Epidermal melanocyte (primary cell): ENCODE results near the gene EME1.
"Not testable (repeated sequence)": the region's sequence is repeated elsewhere in the genome, so short reads cannot be mapped to it uniquely, and the experiment has no call there.

Experiments used
- DNase-seq: peaks from one replicate; pipeline ENCODE4 v3.0.0; 2011; ENCODE audit warnings: low spot score; ENCODE audit not compliant: insufficient read length

Gene EME1

DNA sequence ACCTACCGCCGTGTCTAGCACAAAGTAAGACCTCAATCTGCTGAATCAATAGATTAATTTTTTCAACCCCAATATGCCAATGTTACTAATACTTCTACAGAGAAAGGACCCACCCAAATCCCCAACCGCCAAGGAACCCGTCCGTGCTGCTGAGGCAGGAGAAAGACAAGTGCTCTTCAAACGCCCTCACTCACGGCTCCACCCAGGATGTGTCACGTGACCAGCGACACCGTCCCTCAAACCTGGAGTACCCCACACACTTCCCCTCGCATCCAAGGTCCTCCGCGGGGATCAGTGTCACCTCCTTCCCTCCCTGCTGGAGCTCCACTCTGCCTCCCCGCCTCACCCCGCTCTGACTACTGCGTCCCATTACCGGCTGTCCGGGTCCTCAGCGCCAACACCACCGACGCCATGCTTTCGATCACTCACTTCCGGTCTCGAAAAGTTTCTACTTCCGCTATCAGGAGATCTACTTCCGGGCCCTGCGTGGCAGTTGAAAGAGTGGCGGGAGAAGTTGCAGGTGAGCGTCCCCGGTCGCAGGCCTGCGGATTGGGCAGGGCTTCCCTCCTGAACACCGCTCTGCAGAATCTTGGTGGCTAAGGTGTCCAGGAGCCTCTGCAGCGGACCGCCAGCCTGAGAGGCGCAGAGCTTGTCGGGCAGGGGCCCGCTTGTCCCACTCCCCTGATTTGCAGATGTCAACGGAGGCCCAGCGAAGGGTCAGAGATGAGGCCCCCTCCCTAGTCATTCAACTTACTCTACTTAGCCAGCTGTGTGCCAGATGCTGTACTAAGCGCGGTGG is at the start of gene EME1, which contains the start of gene MRPL27:
Gene EME1, plus strand, starts transcription at position 472 of the 799 bp plus-strand sequence. CDS start 1,980 bp downstream, outside the sequence.
Gene MRPL27, minus strand, starts transcription at position 427 of the 799 bp plus-strand sequence. Its CDS starts 14 bp downstream, at position 413.
- DNase-seq, result peak; percentile 92

DNA sequence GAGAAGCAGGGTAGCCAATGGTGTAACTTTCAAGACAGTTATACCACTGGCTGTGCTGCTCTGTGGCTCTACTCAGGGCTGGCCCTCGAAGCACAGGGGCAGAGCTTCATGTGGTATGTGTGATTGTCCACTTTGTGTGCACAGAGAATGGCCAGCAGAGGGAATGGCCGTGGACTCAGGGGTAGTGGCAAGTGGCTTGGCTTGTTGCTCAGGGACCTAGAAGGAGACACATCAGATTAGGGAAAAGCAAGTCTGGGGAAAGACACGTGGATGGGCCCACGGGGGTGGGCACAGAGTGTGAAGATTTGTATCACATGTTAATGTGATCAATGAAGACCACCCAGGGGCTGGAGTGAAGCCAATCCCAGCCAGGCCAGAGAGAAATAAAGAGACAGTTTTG is 47.1 kb upstream of the EME1 start:
- no peak for DNase-seq

- no peak for DNase-seq
Observed at GRCh38 chr17:50326831-50327364, 46.1 kb upstream of the EME1 start.

- DNase-seq, result no peak
Observed at GRCh38 chr17:50328363-50329325, 44.4 kb upstream of the EME1 start.

DNA sequence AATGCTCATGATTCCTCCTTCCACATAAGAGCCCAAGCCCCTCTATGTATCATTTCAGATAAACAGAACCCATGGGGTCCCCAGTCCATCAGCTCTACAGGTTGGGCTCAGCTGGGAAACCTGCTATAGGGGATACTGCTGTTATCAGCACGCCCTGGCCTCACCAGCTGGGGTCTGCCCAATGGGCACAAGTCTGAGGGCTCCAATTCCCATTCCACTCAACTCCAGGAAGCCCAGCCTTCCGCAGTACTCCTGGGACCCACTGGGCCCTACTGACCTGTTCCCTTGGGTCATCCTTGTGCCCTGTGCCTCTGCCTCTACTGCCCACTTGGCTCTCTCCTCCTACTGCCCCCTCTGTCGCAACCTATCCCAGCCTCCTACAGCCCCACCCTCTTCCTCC is 43.3 kb upstream of the EME1 start:
- no peak for DNase-seq

DNA sequence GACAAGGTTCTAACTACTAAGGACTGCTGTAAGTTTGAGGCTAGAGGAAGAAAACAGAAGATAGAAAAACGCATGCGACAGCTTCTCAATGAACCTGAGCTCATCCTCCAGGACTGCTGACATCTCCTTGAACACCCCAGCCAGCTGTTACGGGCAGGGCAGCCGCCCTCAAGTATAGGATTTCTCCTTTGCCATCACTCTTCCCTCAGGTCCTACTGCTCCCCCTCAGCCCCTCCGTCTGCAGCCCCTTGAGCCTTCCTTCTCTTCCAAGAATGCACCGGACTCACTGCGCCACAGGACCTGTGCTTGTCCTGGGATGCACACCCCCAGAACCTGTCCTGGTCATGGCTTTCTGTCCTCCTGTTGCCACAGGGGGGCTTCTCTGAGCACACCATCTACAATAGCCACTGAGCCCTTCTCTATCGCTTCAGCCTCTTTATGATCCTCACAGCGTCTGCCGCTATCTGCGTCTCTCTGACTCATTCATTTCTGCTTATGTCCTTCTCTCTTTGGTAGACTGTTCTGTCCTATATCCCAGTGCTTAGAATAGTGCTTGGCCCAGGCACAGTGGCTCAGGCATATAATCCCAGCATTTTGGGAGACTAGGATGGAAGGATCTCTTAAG is 42.8 kb upstream of the EME1 start:
- no peak for DNase-seq

DNA sequence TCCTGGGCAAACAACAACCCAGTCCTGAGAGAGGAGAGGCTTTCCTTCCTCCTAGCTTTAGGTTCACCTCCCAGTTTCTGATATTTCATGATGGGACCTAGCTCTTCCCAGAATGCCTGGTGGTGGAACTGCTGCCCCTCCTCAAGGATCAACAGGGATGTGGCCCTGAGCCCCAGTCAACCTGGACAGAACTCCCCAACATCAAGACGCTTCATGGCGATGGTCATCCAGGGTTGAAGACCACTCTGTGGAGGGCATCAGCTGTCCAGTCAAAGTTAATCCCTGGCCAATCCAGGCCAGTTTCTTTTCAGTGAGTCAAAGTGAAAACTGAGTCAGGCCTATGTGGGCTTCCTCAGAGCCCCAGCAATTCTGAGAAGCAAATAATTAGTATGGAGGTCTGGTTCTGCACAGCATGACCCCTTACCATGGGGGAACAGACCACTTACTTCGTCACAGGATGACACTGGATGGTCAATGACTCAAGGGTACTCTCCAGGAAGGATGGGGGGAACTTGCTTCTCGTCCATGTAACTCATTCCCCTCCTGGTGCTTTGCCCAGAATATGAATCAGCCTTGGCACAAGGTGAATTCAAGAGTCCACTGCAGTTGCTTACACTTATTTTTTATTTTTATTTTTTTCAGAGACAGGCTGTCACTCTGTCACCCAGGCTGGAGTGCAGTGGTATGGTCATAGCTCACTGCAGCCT is 41.8 kb upstream of the EME1 start:
- no peak for DNase-seq

- no peak for DNase-seq
Observed at GRCh38 chr17:50332196-50332595, 40.8 kb upstream of the EME1 start.

DNA sequence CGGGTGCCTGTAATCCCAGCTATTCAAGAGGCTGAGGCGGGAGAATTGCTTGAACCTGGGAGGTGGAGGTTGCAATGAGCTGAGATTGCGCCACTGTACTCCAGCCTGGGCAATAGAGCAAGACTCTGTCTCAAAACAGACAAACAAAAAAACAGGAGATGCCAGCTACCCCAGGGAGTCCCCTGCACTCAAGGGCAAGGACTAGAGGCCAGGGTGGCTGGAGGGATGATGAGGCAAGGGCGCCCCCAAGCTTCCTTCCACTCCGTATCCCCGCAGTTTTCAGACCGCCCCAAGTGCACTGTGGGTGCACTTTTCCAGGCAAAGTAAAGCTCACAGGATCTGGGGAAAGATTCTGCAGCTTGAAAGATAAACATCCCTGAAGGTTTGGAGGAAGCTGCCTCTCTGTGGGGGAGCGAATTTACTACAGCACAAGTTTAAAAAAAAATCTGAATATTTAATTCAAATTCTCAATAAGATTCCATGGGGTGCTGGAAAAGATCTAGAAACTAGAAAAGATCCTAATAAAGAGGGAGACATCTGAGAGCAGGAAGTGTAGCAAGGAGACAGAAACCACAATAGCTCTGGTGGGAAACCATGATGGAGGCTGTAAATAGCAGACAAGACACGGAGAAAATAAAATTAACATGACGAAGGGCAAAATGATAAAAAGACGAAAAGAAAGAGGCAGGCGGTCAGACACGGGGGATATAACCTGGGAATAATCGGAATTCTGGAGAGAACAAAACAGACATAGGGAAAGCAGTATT is 39.6 kb upstream of the EME1 start:
- DNase-seq, result not testable (repeated sequence)

GRCh38 chr17:50337956-50338355 is 35.1 kb upstream of the EME1 start:
- DNase-seq, result no peak

- DNase-seq, result no peak
Observed at GRCh38 chr17:50338645-50339044, 34.4 kb upstream of the EME1 start.

GRCh38 chr17:50339381-50339780 is 33.6 kb upstream of the EME1 start:
- DNase-seq, result no peak

DNA sequence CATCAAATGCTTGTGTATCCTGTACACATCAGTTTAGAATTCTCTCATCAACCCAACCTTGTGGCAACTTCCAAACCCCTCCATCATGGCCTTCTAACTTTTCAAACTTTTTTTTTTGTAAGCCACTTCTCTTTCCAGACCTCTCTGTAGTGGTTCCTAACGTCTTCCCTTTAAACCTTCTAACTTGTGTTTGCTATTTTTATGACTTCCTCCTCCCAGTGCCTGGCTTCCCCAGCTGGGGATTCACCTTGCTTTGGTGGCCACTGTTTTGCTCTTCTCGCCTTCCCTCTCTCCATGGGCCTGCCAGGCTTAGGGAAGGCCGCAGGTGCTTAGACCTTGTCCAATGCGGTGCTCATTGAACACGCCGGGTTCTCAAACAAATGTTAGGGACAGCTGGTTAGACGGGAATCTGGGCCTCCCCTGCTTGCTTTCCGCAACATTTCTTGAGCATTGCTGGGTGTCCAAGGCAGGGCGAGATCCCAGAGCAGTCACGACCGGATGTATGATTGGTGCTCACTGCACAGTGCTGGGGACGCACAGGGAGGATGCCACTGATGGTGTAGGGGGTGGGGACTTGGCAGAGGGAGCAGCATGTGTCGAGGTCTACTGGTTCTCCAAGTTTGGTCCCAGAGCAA is 28.2 kb upstream of the EME1 start:
- DNase-seq, result no peak

GRCh38 chr17:50345432-50346312 is 27.4 kb upstream of the EME1 start, which contains the start of gene XYLT2:
TSS of gene XYLT2 (plus strand) at chr17:50346126. CDS start at chr17:50346141, 15 bp downstream.
- DNase-seq, result peak; percentile 94

GRCh38 chr17:50346313-50347116 is 26.5 kb upstream of the EME1 start:
- no peak for DNase-seq

DNA sequence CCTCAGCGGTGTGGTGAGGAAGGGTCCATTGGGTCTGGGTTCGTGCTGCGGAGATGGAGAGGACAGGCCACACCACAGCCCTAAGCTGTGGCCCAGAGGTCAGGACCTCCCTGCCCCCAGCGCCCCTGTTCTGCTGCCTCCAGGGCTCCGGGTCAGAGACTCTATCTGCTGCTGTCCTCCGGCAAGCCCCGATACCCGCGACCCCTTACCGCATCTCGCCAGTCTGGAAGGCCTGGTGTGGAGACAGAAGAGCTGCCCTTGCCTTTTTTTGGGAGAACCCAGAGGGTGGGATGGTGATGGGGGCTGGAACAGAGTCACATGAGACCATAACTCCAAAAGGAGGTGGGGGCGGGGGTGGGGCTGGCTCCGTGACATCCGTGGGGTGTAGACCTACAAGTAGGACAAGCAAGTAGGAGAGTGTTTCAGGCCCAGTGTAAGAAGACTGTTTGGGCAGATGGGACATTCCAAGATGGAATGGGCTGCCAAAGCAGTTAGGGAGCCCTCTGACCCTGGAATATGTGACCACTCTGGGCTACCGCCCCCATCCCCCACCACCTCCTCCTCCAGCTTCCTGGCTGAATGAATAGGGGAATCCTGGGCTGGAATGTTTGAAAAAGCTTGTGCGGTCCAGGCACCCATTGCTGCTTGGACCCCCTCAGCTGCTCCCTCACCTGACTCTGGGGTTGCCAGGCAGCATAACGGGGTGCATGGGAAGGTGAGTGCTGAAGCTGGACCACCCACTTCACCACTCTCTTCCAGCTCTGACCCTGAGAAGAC is 25.7 kb upstream of the EME1 start:
- no peak for DNase-seq

DNA sequence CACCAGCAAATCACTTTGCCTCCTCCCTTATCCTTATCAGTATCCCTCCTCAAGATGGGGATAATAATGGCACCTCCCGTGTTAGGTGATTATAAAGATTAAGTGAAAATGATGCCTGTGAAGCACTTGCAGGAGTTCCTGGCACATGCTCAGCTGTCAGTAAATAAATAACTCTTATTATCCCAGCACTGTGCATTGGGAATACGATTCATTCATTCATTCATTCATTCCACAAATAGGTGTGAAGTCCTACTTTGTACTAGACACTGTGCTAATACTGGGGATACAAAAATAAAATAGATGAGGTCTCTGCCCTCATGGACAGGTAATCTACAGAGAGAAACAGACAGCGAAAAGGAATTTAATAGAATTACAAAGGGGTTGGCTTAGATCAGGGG is 25.1 kb upstream of the EME1 start:
- DNase-seq, result no peak
